Endodermal cell (in vitro differentiated cells): Measurements from ENCODE around the gene ST3GAL3. TPM values are rescaled to one million over a fixed set of nuclear protein-coding genes. Genes with fewer than 3 reads are reported as not detected.
A peak's percentile ranks its signal among the peaks of the same experiment; 100 is the strongest.

Source experiments
- DNase-seq: peaks from one replicate; pipeline ENCODE4 v3.0.0-alpha.2; 2017
- H3K27ac ChIP-seq: 2 replicates; pipeline ENCODE4 v1.5.1; 2013; ENCODE audit warnings: mild to moderate bottlenecking, low read depth, low read length, moderate library complexity
- H3K27me3 ChIP-seq: 2 replicates; pipeline ENCODE4 v1.6.1; 2013; ENCODE audit warnings: mild to moderate bottlenecking, low read length, moderate library complexity; ENCODE audit not compliant: insufficient read depth, control insufficient read depth, poor library complexity, severe bottlenecking
- H3K36me3 ChIP-seq: 2 replicates; pipeline ENCODE4 v1.7.0; 2013; ENCODE audit warnings: mild to moderate bottlenecking, low read length, moderate library complexity; ENCODE audit not compliant: control insufficient read depth, insufficient read depth
- H3K4me1 ChIP-seq: one replicate; pipeline ENCODE4 v1.7.0; 2013; ENCODE audit warnings: low read length; ENCODE audit not compliant: control insufficient read depth, insufficient read depth
- H3K4me3 ChIP-seq: 2 replicates; pipeline ENCODE4 v1.5.1; 2013; ENCODE audit warnings: mild to moderate bottlenecking, low read length, moderate library complexity
- H3K9ac ChIP-seq: 2 replicates; pipeline ENCODE4 v1.6.1; 2013; ENCODE audit warnings: mild to moderate bottlenecking, low read length, moderate library complexity; ENCODE audit not compliant: poor library complexity, severe bottlenecking; ENCODE audit errors: extremely low read depth
- H3K9me3 ChIP-seq: 2 replicates; pipeline ENCODE4 v1.6.1; 2013; ENCODE audit warnings: mild to moderate bottlenecking, low read length, moderate library complexity; ENCODE audit not compliant: control insufficient read depth
- H3K27ac Mint-ChIP-seq: 2 replicates; pipeline ENCODE4 v1.8.0; 2020; ENCODE audit warnings: mixed read lengths
- H3K27me3 Mint-ChIP-seq: 2 replicates; pipeline ENCODE4 v1.8.0; 2021; ENCODE audit warnings: mild to moderate bottlenecking, mixed read lengths; ENCODE audit not compliant: insufficient read depth
- H3K36me3 Mint-ChIP-seq: 2 replicates; pipeline ENCODE4 v1.8.0; 2020; ENCODE audit warnings: low read depth, mixed read lengths
- H3K4me1 Mint-ChIP-seq: 2 replicates; pipeline ENCODE4 v1.8.0; 2020; ENCODE audit warnings: mixed read lengths
- H3K4me3 Mint-ChIP-seq: 2 replicates; pipeline ENCODE4 v1.8.0; 2020; ENCODE audit warnings: mild to moderate bottlenecking, moderate library complexity, mixed read lengths
- H3K9me3 Mint-ChIP-seq: 2 replicates; pipeline ENCODE4 v1.8.0; 2020; ENCODE audit warnings: mild to moderate bottlenecking, mixed read lengths
- WGBS, 2 experiments: methylation state at CpG; one replicate each; pipeline versions ENCODE4 v1.1.5 to v1.1.7; 2013; ENCODE audit warnings: missing lambda C conversion rate in 2 of 2, mixed read lengths in 1 of 2; ENCODE audit not compliant: insufficient coverage in 1 of 2, insufficient read length in 1 of 2; 5-methylcytosine and 5-hydroxymethylcytosine counted together
- total RNA-seq, 2 donors: library from RNA; stranded (reverse); fragmentation: NEBNext Ultra II Directional in 1 of 2; extraction: Animal tissue kit (Norgen Biotek cat#: 25700) in 1 of 2; gene quantifications; 2 replicates in 1 of 2; 3 replicates in 1 of 2; pipeline ENCODE4 v1.2.1, GENCODE V29; 2021
- TF ChIP-seq, protein P1 (sequence below): fragments of 200-600 bp; sonication (generic); conservative IDR thresholded peaks from 2 replicates; pipeline ENCODE4 v1.5.0; 2021; ENCODE audit warnings: antibody characterized with exemption, mild to moderate bottlenecking

Gene ST3GAL3
- total RNA-seq, 2 donors from 2014 or later = 15.5 to 15.9 TPM

DNA sequence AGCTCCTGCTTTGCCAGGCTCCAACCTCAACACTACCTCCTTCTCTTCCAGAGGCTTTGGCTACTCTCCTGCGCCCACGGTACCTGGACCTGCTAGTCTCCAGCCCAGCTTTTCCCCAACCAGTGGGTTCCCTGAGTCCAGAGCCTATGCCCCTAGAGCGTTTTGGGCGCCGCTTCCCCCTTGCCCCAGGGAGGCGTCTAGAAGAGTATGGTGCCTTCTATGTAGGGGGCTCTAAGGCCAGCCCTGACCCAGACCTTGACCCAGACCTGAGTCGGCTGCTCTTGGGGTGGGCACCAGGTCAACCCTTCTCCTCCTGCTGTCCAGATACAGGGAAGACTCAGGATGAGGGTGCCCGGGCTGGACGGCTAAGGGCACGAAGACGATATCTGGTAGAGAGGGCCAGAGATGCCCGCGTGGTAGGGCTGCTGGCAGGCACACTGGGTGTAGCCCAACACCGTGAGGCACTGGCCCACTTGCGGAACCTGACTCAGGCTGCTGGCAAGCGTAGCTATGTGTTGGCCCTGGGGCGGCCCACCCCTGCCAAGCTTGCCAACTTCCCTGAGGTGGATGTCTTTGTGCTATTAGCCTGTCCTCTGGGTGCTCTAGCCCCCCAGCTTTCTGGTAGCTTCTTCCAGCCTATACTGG is 264.1 kb downstream of the ST3GAL3 start:
- no peak overlapping the region for H3K9ac ChIP-seq
- peaks cover 15% of the 10 kb centered on the region for H3K4me1 Mint-ChIP-seq
- H3K9me3 ChIP-seq = no peaks in the 10 kb centered on the region
- no peak overlapping the region for H3K4me3 ChIP-seq
- no peaks in the 10 kb centered on the region for H3K27me3 Mint-ChIP-seq
- peak overlapping the region; percentile 94 for H3K4me3 Mint-ChIP-seq
- WGBS, 2 experiments = 95 to 98% methylated on average over 12 to 17 of the region's 17 CpGs
- no peak overlapping the region for H3K27ac Mint-ChIP-seq
- peaks cover 24% of the 10 kb centered on the region for H3K36me3 ChIP-seq
- TF ChIP-seq, protein P1, sequence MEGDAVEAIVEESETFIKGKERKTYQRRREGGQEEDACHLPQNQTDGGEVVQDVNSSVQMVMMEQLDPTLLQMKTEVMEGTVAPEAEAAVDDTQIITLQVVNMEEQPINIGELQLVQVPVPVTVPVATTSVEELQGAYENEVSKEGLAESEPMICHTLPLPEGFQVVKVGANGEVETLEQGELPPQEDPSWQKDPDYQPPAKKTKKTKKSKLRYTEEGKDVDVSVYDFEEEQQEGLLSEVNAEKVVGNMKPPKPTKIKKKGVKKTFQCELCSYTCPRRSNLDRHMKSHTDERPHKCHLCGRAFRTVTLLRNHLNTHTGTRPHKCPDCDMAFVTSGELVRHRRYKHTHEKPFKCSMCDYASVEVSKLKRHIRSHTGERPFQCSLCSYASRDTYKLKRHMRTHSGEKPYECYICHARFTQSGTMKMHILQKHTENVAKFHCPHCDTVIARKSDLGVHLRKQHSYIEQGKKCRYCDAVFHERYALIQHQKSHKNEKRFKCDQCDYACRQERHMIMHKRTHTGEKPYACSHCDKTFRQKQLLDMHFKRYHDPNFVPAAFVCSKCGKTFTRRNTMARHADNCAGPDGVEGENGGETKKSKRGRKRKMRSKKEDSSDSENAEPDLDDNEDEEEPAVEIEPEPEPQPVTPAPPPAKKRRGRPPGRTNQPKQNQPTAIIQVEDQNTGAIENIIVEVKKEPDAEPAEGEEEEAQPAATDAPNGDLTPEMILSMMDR = no peak
- no peaks in the 10 kb centered on the region for H3K9me3 Mint-ChIP-seq
- H3K27ac ChIP-seq = no peak overlapping the region
- peaks cover 3% of the 10 kb centered on the region for H3K4me1 ChIP-seq
- DNase-seq = no peak
- peaks cover 21% of the 10 kb centered on the region for H3K36me3 Mint-ChIP-seq
- H3K27me3 ChIP-seq = no peaks in the 10 kb centered on the region

DNA sequence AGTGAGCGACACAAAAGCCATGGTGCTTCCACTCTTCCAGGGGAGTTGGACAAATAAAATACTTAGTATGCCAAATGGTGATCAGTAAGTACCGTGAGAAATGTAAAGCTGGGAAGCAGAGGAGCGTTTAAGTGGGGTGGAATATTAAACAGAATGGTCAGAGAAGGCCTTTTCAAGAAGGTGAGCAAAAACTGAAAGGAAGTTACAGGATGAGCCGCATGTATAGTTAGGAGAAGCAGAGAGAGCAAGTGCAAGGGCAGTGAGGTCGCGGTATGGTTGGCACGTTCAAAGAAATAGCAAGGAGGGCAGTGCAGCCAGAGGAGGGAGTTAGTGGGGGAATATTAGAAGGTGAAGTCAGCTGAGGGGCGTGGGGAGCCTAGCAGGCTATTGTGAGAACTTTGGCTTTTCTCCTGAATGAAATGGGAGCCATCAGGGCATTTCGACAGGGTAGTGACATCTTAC is 266.7 kb downstream of the ST3GAL3 start:
- Mint-ChIP-seq H3K27me3 (no peaks in the 10 kb centered on the region), H3K36me3 (peaks cover 35% of the 10 kb centered on the region), H3K27ac (peak overlapping the region; percentile 93), H3K4me1 (peaks cover 22% of the 10 kb centered on the region), H3K4me3 (peak overlapping the region; percentile 72), H3K9me3 (no peaks in the 10 kb centered on the region)
- H3K36me3 ChIP-seq = peaks cover 39% of the 10 kb centered on the region
- peak overlapping the region; percentile 29 for H3K9ac ChIP-seq
- H3K4me1 ChIP-seq = peaks cover 3% of the 10 kb centered on the region
- DNase-seq = no peak
- H3K27ac ChIP-seq = no peak overlapping the region
- H3K9me3 ChIP-seq = no peaks in the 10 kb centered on the region
- peak overlapping the region; percentile 90 for H3K4me3 ChIP-seq
- 43 to 47% methylated on average over 9 of the region's 9 CpGs for WGBS, 2 experiments
- TF ChIP-seq, protein P1 = no peak
- no peaks in the 10 kb centered on the region for H3K27me3 ChIP-seq

DNA sequence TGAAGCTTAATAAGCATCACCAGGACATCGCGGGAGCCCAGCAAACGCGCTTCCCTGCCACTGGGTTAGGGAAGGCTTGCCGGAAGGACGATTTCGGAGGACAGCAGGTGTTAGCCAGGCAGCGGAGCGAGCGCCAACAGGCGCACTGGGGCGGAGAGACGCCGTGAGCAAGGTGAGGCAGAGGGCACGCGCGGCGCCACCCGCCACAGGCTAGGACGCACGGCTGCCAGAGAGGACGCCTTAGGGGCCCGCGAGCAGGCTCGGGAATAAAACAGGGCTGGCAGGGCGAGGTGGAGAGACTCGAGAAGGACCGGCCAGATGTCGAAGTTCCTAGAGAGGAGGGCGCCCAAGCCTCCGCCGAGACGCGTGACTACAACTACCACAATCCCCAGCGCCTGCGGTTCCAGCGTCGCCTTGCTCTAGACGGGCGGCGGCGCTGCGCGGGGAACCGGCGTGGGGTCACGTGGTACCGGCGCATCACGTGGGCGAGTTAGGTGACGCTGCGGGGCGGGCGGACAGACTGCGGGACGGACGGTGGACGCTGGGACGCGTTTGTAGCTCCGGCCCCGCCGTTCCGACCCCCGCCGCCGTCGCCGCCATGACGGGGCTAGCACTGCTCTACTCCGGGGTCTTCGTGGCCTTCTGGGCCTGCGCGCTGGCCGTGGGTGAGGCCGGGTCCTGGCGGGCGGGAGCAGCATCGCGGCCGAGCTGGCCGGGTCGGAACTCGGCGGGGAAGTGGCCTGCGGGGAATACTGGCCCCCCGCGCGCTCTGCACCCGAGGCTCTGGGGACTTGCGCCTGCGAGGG is 267.3 kb downstream of the ST3GAL3 start, which contains the start of gene ATP6V0B:
Gene ATP6V0B, plus strand, starts transcription at position 518 of the 806 bp plus-strand sequence. Its CDS starts 81 bp downstream, at position 599.
- Mint-ChIP-seq H3K27me3 (no peaks in the 10 kb centered on the region), H3K9me3 (no peaks in the 10 kb centered on the region), H3K36me3 (peaks cover 35% of the 10 kb centered on the region), H3K27ac (peak within 1 kb of the TSS; percentile 93), H3K4me1 (peaks cover 22% of the 10 kb centered on the region), H3K4me3 (peak within 1 kb of the TSS; percentile 72)
- 0% methylated on average over 34 to 93 of the region's 93 CpGs for WGBS, 2 experiments
- H3K36me3 ChIP-seq = peaks cover 39% of the 10 kb centered on the region
- peak within 1 kb of the TSS; percentile 81 for H3K9ac ChIP-seq
- no peaks in the 10 kb centered on the region for H3K9me3 ChIP-seq
- peak within 1 kb of the TSS; percentile 26 for H3K27ac ChIP-seq
- TF ChIP-seq, protein P1 = peak; percentile 44
- H3K4me1 ChIP-seq = peaks cover 3% of the 10 kb centered on the region
- peak within 1 kb of the TSS; percentile 90 for H3K4me3 ChIP-seq
- peak; percentile 99 for DNase-seq
- H3K27me3 ChIP-seq = no peaks in the 10 kb centered on the region
